GM19240 (cell line): ENCODE results near the gene NCAPG.

Experiments
- DNase-seq: peaks from one replicate; pipeline ENCODE4 v3.0.0; 2011; ENCODE audit warnings: low spot score; ENCODE audit not compliant: insufficient read length

The NCAPG gene

GRCh38 chr4:17869327-17869726 is 58.5 kb downstream of the NCAPG start:
- DNase-seq: no peak

GRCh38 chr4:17875402-17876070 is 64.8 kb downstream of the NCAPG start:
- DNase-seq: no peak

GRCh38 chr4:17876943-17877342 is 66.2 kb downstream of the NCAPG start:
- no peak for DNase-seq

- DNase-seq: no peak
Measured at GRCh38 chr4:17877661-17878060, 66.9 kb downstream of the NCAPG start.

GRCh38 chr4:17884063-17884462 is 73.3 kb downstream of the NCAPG start:
- DNase-seq: no peak

GRCh38 chr4:17884511-17884910 is 73.7 kb downstream of the NCAPG start:
- no peak for DNase-seq

GRCh38 chr4:17889692-17890091 is 78.9 kb downstream of the NCAPG start:
- DNase-seq: no peak

GRCh38 chr4:17894421-17894820 is 83.6 kb downstream of the NCAPG start:
- DNase-seq: no peak
